GM23248 (cell line): Measurements from ENCODE around the gene CLCNKB. TPM values are rescaled to one million over a fixed set of nuclear protein-coding genes. Genes with fewer than 3 reads are reported as not detected.

Experiments used
- DNase-seq: peaks from one replicate; pipeline ENCODE4 v3.0.0-alpha.2; 2015
- H2AFZ ChIP-seq: fragments of 200-600 bp; sonication (generic); 2 replicates; pipeline ENCODE4 v1.6.1; 2016; ENCODE audit warnings: antibody characterized with exemption
- H3F3A ChIP-seq: fragments of 200-600 bp; sonication (generic); 2 replicates; pipeline ENCODE4 v1.6.1; 2016; ENCODE audit warnings: mild to moderate bottlenecking, antibody characterized with exemption, mixed run types; ENCODE audit not compliant: insufficient read depth
- H3K27ac ChIP-seq: fragments of 200-600 bp; sonication (generic); 2 replicates; pipeline ENCODE4 v1.5.1; 2016; ENCODE audit warnings: mild to moderate bottlenecking
- H3K27me3 ChIP-seq: fragments of 200-600 bp; sonication (generic); replicated peaks from 2 replicates; pipeline ENCODE4 v1.6.1; 2016; ENCODE audit warnings: mild to moderate bottlenecking; ENCODE audit not compliant: insufficient read depth
- H3K36me3 ChIP-seq: fragments of 200-600 bp; sonication (generic); 2 replicates; pipeline ENCODE4 v1.6.1; 2016; ENCODE audit warnings: low read depth, mild to moderate bottlenecking
- H3K4me1 ChIP-seq: fragments of 200-600 bp; sonication (generic); 2 replicates; pipeline ENCODE4 v1.6.1; 2016; ENCODE audit warnings: mild to moderate bottlenecking; ENCODE audit not compliant: insufficient read depth
- H3K4me2 ChIP-seq: fragments of 200-600 bp; sonication (generic); one replicate; pipeline ENCODE4 v1.6.1; 2016; ENCODE audit warnings: mild to moderate bottlenecking; ENCODE audit not compliant: unreplicated experiment
- H3K4me3 ChIP-seq: fragments of 200-600 bp; sonication (generic); 2 replicates; pipeline ENCODE4 v1.5.1; 2016; ENCODE audit warnings: mild to moderate bottlenecking
- H3K79me2 ChIP-seq: fragments of 200-600 bp; sonication (generic); 2 replicates; pipeline ENCODE4 v1.6.1; 2016; ENCODE audit warnings: mild to moderate bottlenecking; ENCODE audit not compliant: insufficient read depth
- H3K9ac ChIP-seq: fragments of 200-600 bp; sonication (generic); 2 replicates; pipeline ENCODE4 v1.6.1; 2016; ENCODE audit warnings: mild to moderate bottlenecking
- H3K9me2 ChIP-seq: fragments of 200-600 bp; sonication (generic); 2 replicates; pipeline ENCODE4 v1.6.1; 2016; ENCODE audit warnings: mixed run types, mild to moderate bottlenecking, moderate library complexity; ENCODE audit not compliant: insufficient read depth
- H3K9me3 ChIP-seq: fragments of 200-600 bp; sonication (generic); one replicate; pipeline ENCODE4 v1.6.1; 2017; ENCODE audit warnings: low read depth
- H4K20me1 ChIP-seq: fragments of 200-600 bp; sonication (generic); 2 replicates; pipeline ENCODE4 v1.6.0; 2016; ENCODE audit not compliant: insufficient read depth
- EZH2 ChIP-seq: fragments of 200-600 bp; sonication (generic); IDR thresholded peaks from 2 replicates; pipeline ENCODE4 v1.6.1; 2018; ENCODE audit warnings: antibody characterized with exemption, mild to moderate bottlenecking; ENCODE audit not compliant: insufficient read depth, poor library complexity, severe bottlenecking
- EZH2phosphoT487 ChIP-seq: fragments of 200-600 bp; sonication (generic); IDR thresholded peaks from 2 replicates; pipeline ENCODE4 v1.6.1; 2018; ENCODE audit warnings: antibody characterized with exemption, moderate library complexity, mild to moderate bottlenecking, low read depth; ENCODE audit not compliant: insufficient read depth
- WGBS, 2 experiments: methylation state at CpG; one replicate each; pipeline ENCODE4 v1.1.6; 2015 to 2017; ENCODE audit warnings: low lambda C conversion rate in 2 of 2, low coverage in 1 of 2; ENCODE audit errors: missing lambda C conversion rate in 2 of 2; 5-methylcytosine and 5-hydroxymethylcytosine counted together
- in situ Hi-C: fragments of 300-500 bp; cut with MboI; formaldehyde crosslinking; loops from 2 replicates; pipeline ENCODE4 v1.15.0; 2020
- polyA plus RNA-seq: library from polyadenylated mRNA; unstranded; fragments of >200 nt; fragmentation: Nextera tagmentation; extraction: Ambion mirVana; gene quantifications from 2 replicates; pipeline ENCODE4 v1.2.1, GENCODE V29; 2016
- total RNA-seq: library from RNA; depleted of rRNA; stranded (reverse); fragments of >200 nt; shearing (Covaris generic); gene quantifications from 2 replicates; pipeline ENCODE4 v1.2.3, GENCODE V29; 2014; rRNA removed

Gene CLCNKB
- total RNA-seq: not detected in 2 replicates
- 0.11 TPM in 1 of 2 replicates, not detected in the other for polyA plus RNA-seq

- TF ChIP-seq EZH2phosphoT487 (no peak), EZH2 (no peak)
- Histone ChIP-seq H3F3A (no peaks in the 10 kb centered on the region), H3K4me2 (no peak within 1 kb of the TSS), H3K79me2 (no peaks in the 10 kb centered on the region), H2AFZ (no peak within 1 kb of the TSS), H3K36me3 (no peaks in the 10 kb centered on the region), H3K4me1 (no peaks in the 10 kb centered on the region), H4K20me1 (no peaks in the 10 kb centered on the region), H3K9me2 (no peaks in the 10 kb centered on the region), H3K9me3 (no peaks in the 10 kb centered on the region), H3K27ac (no peak within 1 kb of the TSS), H3K27me3 (no peaks in the 10 kb centered on the region), H3K4me3 (no peak within 1 kb of the TSS), H3K9ac (no peak within 1 kb of the TSS)
- no peak for DNase-seq
- in situ Hi-C loops: no loop called here
- 47 to 59% methylated on average over 7 of the region's 7 CpGs for WGBS, 2 experiments
These were observed at the start of gene CLCNKB for GRCh38 chr1:16043521-16043920. TSS of gene CLCNKB (plus strand) at chr1:16043782. CDS start at chr1:16044493, 711 bp downstream.

GRCh38 chr1:15994081-15994480, 49.5 kb upstream of the CLCNKB start:
- no peaks in the 10 kb centered on the region for H3K9me2 ChIP-seq
- no peak overlapping the region for H3K9ac ChIP-seq
- no peaks in the 10 kb centered on the region for H3K9me3 ChIP-seq
- 87 to 93% methylated on average over 10 of the region's 10 CpGs for WGBS, 2 experiments
- H3K27ac ChIP-seq: no peak overlapping the region
- no peaks in the 10 kb centered on the region for H3K4me1 ChIP-seq
- no peak for DNase-seq
- TF ChIP-seq EZH2phosphoT487 (no peak), EZH2 (no peak)
- H2AFZ ChIP-seq: no peak overlapping the region
- H3K4me2 ChIP-seq: no peak overlapping the region
- no peaks in the 10 kb centered on the region for H3K27me3 ChIP-seq
- no peaks in the 10 kb centered on the region for H3K79me2 ChIP-seq
- no peaks in the 10 kb centered on the region for H3K36me3 ChIP-seq
- no peak overlapping the region for H3K4me3 ChIP-seq
- no peaks in the 10 kb centered on the region for H3F3A ChIP-seq
- H4K20me1 ChIP-seq: no peaks in the 10 kb centered on the region
- in situ Hi-C loops: no loop called here

GRCh38 chr1:15994590-15995351, 48.8 kb upstream of the CLCNKB start:
- no peak for TF ChIP-seq EZH2phosphoT487
- no peak for TF ChIP-seq EZH2
- no peak overlapping the region for H3K4me3 ChIP-seq
- no peak overlapping the region for H3K9ac ChIP-seq
- DNase-seq: peak; percentile 78
- H3K9me2 ChIP-seq: no peaks in the 10 kb centered on the region
- no peaks in the 10 kb centered on the region for H3K36me3 ChIP-seq
- no peaks in the 10 kb centered on the region for H3K9me3 ChIP-seq
- in situ Hi-C loops: loop anchor here (5.0 kb wide), 1 partner anchor 182 kb away; no protein-coding TSS in a partner anchor
- H2AFZ ChIP-seq: no peak overlapping the region
- 59 to 61% methylated on average over 11 of the region's 11 CpGs for WGBS, 2 experiments
- no peaks in the 10 kb centered on the region for H3K4me1 ChIP-seq
- H3K79me2 ChIP-seq: no peaks in the 10 kb centered on the region
- H3K4me2 ChIP-seq: no peak overlapping the region
- H3K27ac ChIP-seq: no peak overlapping the region
- H3K27me3 ChIP-seq: no peaks in the 10 kb centered on the region
- no peaks in the 10 kb centered on the region for H4K20me1 ChIP-seq
- H3F3A ChIP-seq: no peaks in the 10 kb centered on the region

- H3K9ac ChIP-seq: no peak overlapping the region
- WGBS, 2 experiments: 81 to 84% methylated on average over 4 to 7 of the region's 9 CpGs
- no peaks in the 10 kb centered on the region for H3K36me3 ChIP-seq
- DNase-seq: no peak
- H3K27me3 ChIP-seq: no peaks in the 10 kb centered on the region
- no peak overlapping the region for H3K4me3 ChIP-seq
- in situ Hi-C loops: loop anchor here (5.0 kb wide), 1 partner anchor 185 kb away; no protein-coding TSS in a partner anchor
- TF ChIP-seq EZH2 (no peak), EZH2phosphoT487 (no peak)
- H3F3A ChIP-seq: no peaks in the 10 kb centered on the region
- no peaks in the 10 kb centered on the region for H3K79me2 ChIP-seq
- H3K9me2 ChIP-seq: no peaks in the 10 kb centered on the region
- no peak overlapping the region for H3K27ac ChIP-seq
- no peak overlapping the region for H2AFZ ChIP-seq
- H3K4me2 ChIP-seq: no peak overlapping the region
- H3K9me3 ChIP-seq: no peaks in the 10 kb centered on the region
- H4K20me1 ChIP-seq: no peaks in the 10 kb centered on the region
- H3K4me1 ChIP-seq: no peaks in the 10 kb centered on the region
These were observed 46.5 kb upstream of the CLCNKB start for GRCh38 chr1:15997076-15997585.
